ENCODE measurements around the gene ETV3.

ETV3 gene

GRCh38 chr1:157158967-157159366, 20.8 kb upstream of the ETV3 start:
- no peak for DNase-seq

GRCh38 chr1:157157501-157158190, 19.5 kb upstream of the ETV3 start:
- no peak for DNase-seq

DNA sequence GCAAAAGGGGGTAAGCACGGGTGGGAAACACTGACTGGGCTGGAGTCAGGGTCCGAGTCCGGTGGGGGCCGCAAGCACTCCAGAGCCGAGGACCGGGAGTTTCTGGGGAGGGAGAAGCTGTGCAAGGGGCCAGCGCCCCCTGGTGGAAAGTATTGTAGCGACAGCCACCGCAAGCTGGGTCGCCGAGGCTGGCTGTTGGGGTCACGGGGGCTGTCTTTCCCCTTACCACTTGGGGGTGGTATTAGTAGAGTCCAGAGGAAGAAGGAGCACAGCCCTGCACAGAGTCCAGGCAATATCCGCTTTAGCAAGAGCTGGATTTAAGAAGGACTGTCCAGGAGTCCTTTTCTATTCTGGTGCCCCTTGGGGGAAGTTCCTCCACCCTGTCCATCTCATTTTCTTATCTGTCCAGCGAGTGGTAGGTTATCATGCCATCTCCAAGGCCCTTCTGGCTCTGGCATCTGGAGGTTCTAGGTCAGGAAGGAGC, 17.9 kb upstream of the ETV3 start:
- peak; percentile 79 for DNase-seq

GRCh38 chr1:157155658-157156057, 17.5 kb upstream of the ETV3 start:
- DNase-seq: no peak

DNA sequence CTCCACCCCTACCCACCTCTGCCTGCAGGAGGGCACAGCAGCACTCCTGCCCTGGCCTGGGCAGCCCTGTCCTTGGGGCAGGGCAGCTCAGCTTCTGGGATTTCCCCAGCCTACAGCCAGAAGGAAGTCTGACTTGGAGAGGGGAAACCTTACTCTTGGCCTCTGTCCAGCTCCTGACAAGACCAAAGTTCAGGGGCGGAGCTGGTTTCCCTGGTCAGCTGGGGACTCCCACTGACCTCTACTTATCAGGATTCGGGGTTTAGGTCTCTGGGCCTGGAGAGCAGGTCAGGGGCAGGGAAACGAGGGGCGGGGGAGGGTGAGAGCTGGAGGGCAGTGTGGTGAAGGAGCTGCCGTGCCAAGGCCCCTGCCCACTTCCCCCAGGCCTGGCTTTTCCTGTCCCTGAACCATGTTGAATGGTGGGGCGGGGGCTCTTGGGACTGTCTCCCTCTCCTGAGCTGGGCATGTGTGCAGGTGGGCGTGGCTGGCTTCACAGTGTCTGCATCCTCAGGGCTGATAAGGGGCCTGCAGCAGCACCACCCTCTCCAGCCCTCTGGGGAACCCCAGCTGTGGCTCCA, 16.8 kb upstream of the ETV3 start:
- DNase-seq: no peak

DNA sequence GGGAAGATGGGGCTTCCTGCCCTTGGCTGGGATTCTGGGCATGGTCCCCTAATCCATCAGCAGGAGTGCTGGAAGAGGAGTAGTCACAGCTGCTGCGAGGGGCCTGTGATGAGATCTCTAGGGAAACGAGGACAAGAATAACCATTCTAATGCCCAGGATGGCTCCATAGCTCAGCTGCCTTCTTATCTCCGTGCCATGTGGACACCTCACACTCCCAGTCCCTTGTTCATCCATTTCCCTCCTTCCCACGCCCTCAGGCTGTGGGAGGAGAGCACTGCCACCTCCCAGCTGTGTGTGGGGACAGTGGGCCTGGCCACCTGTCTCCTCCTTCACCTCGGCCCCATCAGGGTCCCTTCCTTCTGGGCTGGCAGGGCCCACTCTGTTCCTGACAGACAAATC, 16.1 kb upstream of the ETV3 start:
- no peak for DNase-seq

GRCh38 chr1:157153746-157154145, 15.6 kb upstream of the ETV3 start:
- no peak for DNase-seq

DNA sequence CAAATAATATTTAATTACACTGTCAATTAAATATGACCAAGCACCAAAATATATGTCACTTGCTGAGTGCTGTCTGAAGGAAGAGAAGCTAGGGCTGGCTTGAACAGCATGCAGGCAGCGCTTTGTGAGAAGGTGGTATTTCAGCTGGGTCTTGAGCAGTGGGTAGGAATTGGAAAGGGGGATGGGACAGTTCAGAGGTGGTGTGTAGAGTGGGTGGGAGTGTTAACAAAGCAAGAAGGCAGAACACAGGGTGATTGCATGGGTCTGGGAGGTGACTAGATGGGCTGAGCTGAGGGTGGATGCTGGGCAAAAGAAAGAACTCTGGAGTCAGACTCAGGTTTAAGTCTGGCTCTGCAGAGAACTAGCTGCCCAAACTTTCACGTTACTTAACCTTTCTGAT, 14.3 kb upstream of the ETV3 start:
- no peak for DNase-seq

GRCh38 chr1:157151506-157151905, 13.3 kb upstream of the ETV3 start:
- DNase-seq: no peak

- no peak for DNase-seq
Observed at GRCh38 chr1:157151073-157151472, 12.9 kb upstream of the ETV3 start.

DNA sequence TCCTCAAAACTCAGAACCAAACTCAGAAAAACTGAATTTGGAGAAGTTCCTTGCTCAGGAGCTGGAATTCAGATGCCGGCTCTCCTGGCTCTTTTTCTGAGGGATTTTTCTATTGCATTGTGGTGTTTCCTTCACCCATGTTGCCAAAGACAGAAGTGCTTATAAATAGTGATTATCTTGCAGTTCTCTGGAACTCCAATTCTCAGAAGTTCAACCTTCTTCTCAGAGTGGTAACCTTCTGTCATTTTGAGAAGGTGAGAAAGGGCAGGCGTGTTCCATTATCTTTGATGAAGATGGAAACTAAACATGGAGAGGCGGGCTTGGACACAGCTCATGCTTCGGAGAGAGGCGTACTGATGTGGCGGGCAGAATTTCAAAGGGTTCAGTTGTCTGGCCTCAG, 12.4 kb upstream of the ETV3 start:
- no peak for DNase-seq

DNA sequence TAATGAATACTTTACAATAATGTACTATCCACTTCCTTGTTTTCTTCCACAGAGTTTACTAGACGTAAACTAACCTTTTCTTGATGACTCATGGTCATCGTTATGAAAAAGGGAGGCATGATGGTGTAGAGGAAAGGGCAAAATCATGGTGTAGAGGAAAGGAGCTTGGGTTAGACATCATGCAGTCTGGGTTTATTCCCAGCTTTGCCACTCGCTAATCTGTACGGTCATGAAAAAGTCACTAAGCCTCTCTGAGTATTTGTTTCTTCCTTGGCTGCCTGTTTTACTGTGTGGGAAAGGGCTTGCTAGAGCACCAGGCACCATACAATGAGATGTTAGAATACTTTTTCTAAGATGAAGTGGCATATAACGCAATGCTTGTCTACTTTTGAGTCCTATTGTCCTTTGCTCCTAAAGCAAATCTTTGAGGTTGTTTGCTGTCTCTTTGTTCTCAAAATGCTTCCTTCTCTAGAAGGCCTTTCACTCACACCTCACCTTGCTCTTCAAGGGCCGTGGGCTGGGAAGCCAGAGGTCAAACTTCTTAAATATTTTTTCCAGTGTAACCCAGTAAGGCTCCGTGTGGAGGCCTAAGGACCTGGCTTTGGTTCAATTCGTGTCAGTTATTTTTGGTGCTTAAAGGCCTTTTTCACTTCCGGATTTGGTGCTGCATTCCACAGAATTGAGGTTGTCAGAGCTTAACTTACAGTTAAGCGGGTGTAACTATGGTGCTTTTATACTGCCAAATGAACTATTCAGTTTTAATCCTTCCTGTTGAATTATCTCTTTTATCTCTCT, 9.9 kb upstream of the ETV3 start:
- DNase-seq: no peak

DNA sequence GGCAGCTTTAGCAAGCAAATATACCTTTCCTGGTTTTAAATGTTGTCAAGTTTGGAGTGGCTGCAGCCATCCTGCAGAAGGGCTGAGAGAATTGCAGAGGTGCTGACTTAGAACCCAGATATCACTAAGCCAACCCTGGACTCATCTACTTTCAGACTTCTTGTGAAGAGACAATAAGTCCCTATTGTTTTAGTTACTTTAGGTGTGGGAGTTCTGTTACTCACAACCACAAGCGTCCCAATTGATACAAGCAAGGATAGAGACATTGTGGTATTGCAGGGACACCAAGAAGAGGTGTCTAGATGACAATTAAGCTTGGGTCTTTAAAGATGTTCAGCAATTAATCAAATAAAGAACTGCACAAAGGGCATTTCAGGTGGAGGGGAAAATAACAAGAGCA, 8.8 kb upstream of the ETV3 start:
- no peak for DNase-seq

DNA sequence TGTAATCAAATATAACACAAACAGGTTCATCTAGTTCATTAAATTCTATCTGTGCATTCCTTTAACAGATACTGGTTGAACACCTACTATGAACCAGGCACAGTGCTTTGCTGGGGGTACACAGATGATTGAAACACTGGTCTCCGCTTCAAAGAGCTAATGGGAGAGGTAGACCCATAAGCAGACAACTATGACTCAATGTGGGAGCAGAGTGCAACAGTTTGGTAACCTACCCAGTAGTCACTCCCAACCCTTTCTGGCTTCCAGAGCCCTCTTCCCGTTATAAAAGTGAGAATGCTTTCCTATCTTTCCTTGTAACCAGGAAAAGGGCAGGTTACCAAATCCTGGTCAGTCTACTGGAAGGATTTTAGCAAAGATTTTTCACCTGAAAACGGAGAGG, 8.0 kb upstream of the ETV3 start:
- DNase-seq: no peak

GRCh38 chr1:157145076-157145475, 6.9 kb upstream of the ETV3 start:
- no peak for DNase-seq

GRCh38 chr1:157144509-157144908, 6.3 kb upstream of the ETV3 start:
- DNase-seq: no peak

DNA sequence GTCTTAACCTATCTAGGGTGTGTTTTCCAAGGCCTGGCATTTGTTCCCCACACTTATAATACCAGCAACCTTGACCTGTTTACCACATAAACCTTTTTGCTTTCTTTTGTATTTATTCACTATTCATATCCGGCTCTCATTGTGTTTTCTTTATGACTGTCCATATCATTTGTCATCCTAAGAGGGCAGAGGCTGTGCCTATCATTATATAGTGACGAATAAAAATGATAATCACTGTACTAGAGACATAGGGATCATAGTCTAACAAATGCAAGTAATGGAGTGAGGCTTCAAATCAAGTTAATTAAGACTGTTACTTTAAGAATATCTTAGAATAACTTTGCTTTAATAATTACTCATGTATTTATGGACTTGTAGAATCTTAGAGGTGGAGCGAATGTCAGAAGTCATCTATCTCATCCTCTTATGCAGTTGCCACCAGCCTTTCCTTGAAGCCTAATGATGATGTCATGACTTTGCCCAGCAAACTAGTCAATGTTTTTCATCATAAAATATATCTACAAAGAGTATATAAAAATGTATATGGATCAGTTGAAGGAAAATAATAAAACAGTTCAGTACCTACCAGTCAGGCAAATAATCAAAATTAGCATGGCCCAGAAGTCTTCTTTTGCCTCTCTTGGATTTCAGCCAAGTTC, 4.7 kb upstream of the ETV3 start:
- DNase-seq: no peak

GRCh38 chr1:157142201-157142600, 4.0 kb upstream of the ETV3 start:
- DNase-seq: no peak

DNA sequence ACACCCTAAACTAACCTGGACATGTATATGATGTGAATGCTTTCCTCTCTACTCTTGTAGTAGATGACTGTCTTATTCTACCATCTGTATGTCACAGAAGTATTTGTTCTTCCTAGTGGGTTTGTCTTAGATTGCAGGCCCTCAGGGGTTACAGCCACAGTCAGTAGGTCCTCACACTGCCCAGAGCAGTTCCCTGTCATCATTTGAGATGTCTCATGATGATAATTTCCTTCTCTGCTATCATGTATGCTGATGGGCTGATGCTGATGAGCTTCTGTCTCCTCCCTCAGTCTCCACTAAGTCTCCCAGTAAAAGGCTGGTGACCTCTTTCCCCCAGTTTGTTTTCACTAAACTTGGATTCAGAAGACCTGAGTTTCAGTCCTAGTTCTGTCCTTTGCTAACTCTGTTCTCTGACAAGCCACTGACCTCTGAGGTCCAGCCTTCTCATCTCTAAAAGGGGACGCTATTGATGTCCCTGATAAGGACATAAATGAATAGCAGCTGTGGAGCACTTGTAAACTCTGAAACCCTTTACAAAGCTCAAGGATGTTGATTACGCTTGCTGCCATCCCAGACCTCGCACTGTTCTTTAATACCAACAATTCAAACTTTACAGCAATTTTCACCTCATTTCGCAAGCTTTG, 3.1 kb upstream of the ETV3 start:
- no peak for DNase-seq

- DNase-seq: no peak
Observed at GRCh38 chr1:157140063-157140588, 1.9 kb upstream of the ETV3 start.

DNA sequence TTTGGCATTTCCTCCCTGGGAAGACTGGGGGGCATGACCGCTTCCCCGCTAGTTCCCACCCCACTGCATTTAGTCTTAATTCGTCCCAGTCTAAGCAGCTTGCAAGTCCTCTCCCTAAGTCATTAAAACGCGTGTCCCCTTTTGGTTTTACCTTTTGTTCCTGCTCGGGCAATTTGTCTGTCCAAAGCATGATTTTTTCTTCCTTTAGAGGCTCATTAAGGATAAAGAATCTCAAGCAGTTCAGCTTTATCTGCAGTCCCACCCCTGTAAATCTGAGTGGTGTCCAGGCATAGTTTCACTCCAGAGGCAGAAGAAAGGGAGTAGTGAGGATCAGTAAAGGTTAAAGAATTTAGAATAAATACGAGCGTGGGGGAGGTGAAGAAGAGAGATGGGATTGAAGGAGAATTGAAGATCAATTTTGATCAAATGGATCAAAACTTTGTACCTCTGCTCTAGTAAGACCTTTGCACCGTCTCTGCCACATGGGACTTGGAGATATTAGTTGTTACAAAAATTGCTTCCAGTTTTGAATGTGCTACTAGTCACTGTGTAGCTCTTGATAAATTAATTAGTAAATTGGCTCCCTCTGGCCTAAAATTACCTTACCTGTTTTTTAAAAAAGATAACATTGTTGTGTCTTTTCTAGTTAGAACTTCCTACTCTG, 989 bp upstream of the ETV3 start:
- DNase-seq: no peak

Data from CD4-positive, alpha-beta T cell treated with Interleukin-12 subunit alpha and Interleukin-12 subunit beta, for 1 hour (primary cell).